Measurements from ENCODE around the gene TIGD7.
A peak's percentile ranks its signal among the peaks of the same experiment; 100 is the strongest.

Gene TIGD7

GRCh38 chr16:3268294-3268693 is 36.9 kb downstream of the TIGD7 start:
- no peak for FAIRE-seq
- DNase-seq (ENCODE audit: insufficient read length, low spot score), result no peak
- TF ChIP-seq POLR2AphosphoS5 (IDR thresholded peaks at IDR 0.05; ENCODE audit: low read depth, low read length) (no peak), POU2F2 (IDR thresholded peaks at IDR 0.05; ENCODE audit: low read depth, low read length) (no peak), PAX5 (IDR thresholded peaks at IDR 0.05; ENCODE audit: insufficient read depth, low read length, severe bottlenecking) (no peak), TAF1 (IDR thresholded peaks at IDR 0.05; ENCODE audit: low read depth, low read length) (no peak), POLR2A (IDR thresholded peaks at IDR 0.05; ENCODE audit: low read depth, low read length) (no peak), SPI1 (IDR thresholded peaks at IDR 0.05; ENCODE audit: low read depth, low read length) (no peak)

DNA sequence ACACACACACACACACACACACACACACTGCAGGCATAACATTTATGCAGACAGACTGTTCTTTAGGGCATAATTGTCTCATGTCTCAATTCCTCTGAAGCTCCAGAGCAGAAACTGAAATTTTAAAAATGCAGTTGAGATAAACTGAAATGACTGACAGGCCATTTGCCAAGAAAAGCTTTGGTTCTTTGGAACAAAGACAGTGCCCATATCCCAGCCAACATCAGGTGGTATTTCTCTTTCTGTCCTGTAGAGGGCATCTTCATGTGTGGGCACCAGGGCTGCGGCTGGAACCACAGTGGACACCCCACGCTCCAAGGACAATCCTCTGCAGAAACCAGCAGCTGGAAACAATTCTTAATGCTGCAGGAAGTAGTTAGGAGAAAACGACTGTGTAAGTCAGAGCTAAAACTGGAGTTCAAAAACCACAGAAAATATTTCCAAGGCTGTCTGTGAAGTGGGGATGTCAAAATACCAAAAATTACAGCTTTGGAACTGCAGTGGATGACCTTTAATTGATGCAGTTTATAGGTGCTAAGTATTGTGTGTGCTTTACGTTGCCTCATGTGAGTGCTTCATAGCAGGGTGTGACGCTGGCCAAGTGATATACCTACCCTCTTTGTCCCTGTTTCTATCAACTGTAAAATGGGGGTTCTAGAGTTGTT is 38.2 kb downstream of the TIGD7 start:
- TF ChIP-seq TAF1 (IDR thresholded peaks at IDR 0.05; ENCODE audit: low read depth, low read length) (no peak), SPI1 (IDR thresholded peaks at IDR 0.05; ENCODE audit: low read depth, low read length) (no peak), PAX5 (IDR thresholded peaks at IDR 0.05; ENCODE audit: insufficient read depth, low read length, severe bottlenecking) (no peak), POLR2AphosphoS5 (IDR thresholded peaks at IDR 0.05; ENCODE audit: low read depth, low read length) (no peak), POLR2A (IDR thresholded peaks at IDR 0.05; ENCODE audit: low read depth, low read length) (no peak), POU2F2 (IDR thresholded peaks at IDR 0.05; ENCODE audit: low read depth, low read length) (no peak)

DNA sequence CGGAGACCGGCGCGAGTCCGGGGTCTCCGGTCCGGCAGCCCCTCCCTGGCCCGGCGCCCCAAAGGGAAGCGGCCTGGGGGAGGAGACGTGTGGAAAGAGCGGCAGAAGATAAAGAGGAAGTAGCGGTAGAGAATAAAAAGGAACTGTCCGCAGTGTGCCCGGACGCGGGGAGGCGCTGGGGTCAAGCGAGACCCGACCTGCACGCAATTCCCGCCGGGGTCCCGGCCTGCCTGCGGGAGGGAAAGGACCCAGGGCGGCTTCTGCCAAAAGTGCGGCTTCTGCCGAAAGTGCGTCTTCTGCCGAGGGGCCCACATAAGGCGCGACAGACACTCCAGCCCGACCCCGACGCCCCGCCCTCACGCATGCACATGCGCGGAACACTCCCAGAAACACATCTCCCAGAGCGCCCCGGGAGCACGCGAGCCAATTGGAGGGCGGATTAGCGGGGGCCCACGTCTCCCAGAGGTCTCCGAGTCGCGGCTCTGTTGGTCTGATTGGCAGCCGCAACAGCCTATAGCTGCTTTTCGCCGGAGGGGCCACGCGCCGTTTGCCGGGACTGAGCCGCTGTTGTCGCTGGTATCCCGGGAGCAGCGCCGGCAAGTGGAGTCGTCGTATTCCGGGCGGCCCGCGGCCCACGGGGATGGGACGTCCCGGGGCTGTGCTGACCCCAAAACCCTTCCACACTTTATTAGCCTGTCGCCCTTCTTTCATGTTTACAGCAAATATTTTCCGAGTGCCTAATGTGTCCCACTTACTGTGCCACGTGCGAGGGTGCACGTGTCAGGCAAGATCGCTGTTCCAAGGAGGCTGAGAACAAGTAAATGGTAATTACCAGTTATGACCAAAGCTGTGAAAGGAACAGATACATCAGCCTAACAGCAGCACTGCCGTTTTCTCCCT is 40.8 kb downstream of the TIGD7 start:
- TF ChIP-seq POLR2AphosphoS5 (IDR thresholded peaks at IDR 0.05; ENCODE audit: low read depth, low read length), result peak; percentile 65; the same call in 1 of the 2 replicates
- TF ChIP-seq POLR2A (IDR thresholded peaks at IDR 0.05; ENCODE audit: low read depth, low read length), result peak; percentile 70
- peak; percentile 89 for TF ChIP-seq SPI1 (IDR thresholded peaks at IDR 0.05; ENCODE audit: low read depth, low read length)
- no peak for TF ChIP-seq POU2F2 (IDR thresholded peaks at IDR 0.05; ENCODE audit: low read depth, low read length)
- TF ChIP-seq PAX5 (IDR thresholded peaks at IDR 0.05; ENCODE audit: insufficient read depth, low read length, severe bottlenecking), result no peak
- TF ChIP-seq TAF1 (IDR thresholded peaks at IDR 0.05; ENCODE audit: low read depth, low read length), result 0 out of 2 replicates have a peak, but pooled peaks have one; percentile 25
- FAIRE-seq (peak; percentile 94), DNase-seq (ENCODE audit: insufficient read length, low spot score) (peak; percentile 95)

More for the DNA sequence above, 38.2 kb downstream of the TIGD7 start:
- DNase-seq (ENCODE audit: insufficient read length, low spot score) (no peak), FAIRE-seq (no peak)

DNA sequence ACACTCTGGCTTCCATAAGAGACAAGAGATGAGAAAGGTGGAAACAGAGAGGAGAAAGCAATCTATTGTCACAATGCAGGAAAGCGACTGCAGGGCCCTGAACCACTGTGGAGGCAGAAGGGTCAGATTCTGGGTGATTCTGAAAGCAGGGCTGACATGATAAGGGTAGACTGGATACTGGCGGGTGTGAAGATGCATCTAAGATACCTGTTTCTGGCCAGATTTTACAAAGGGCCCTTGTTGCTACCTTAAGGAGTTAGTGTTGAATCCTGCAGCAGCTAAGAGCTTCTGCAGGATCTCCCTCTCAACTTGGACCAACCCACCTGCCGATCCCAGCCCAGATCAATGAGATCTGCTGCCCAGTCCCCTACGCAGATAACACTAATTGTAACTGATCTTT is 42.7 kb downstream of the TIGD7 start:
- FAIRE-seq (no peak), DNase-seq (ENCODE audit: insufficient read length, low spot score) (no peak)
- TF ChIP-seq POLR2AphosphoS5 (IDR thresholded peaks at IDR 0.05; ENCODE audit: low read depth, low read length), result no peak

- FAIRE-seq (no peak), DNase-seq (ENCODE audit: insufficient read length, low spot score) (no peak)
- TF ChIP-seq SPI1 (IDR thresholded peaks at IDR 0.05; ENCODE audit: low read depth, low read length) (no peak), TAF1 (IDR thresholded peaks at IDR 0.05; ENCODE audit: low read depth, low read length) (no peak), POU2F2 (IDR thresholded peaks at IDR 0.05; ENCODE audit: low read depth, low read length) (no peak)
Measured at GRCh38 chr16:3259836-3260235, 45.4 kb downstream of the TIGD7 start.

- TF ChIP-seq TAF1 (IDR thresholded peaks at IDR 0.05; ENCODE audit: low read depth, low read length) (no peak), PAX5 (IDR thresholded peaks at IDR 0.05; ENCODE audit: insufficient read depth, low read length, severe bottlenecking) (no peak), POU2F2 (IDR thresholded peaks at IDR 0.05; ENCODE audit: low read depth, low read length) (no peak), POLR2A (IDR thresholded peaks at IDR 0.05; ENCODE audit: low read depth, low read length) (no peak), SPI1 (IDR thresholded peaks at IDR 0.05; ENCODE audit: low read depth, low read length) (no peak), POLR2AphosphoS5 (IDR thresholded peaks at IDR 0.05; ENCODE audit: low read depth, low read length) (no peak)
- DNase-seq (ENCODE audit: insufficient read length, low spot score) (no peak), FAIRE-seq (no peak)
Measured at GRCh38 chr16:3256866-3257465, 48.3 kb downstream of the TIGD7 start.

- TF ChIP-seq POU2F2 (IDR thresholded peaks at IDR 0.05; ENCODE audit: low read depth, low read length) (no peak), POLR2AphosphoS5 (IDR thresholded peaks at IDR 0.05; ENCODE audit: low read depth, low read length) (no peak), PAX5 (IDR thresholded peaks at IDR 0.05; ENCODE audit: insufficient read depth, low read length, severe bottlenecking) (no peak), SPI1 (IDR thresholded peaks at IDR 0.05; ENCODE audit: low read depth, low read length) (no peak), TAF1 (IDR thresholded peaks at IDR 0.05; ENCODE audit: low read depth, low read length) (no peak), POLR2A (IDR thresholded peaks at IDR 0.05; ENCODE audit: low read depth, low read length) (no peak)
- FAIRE-seq (no peak), DNase-seq (ENCODE audit: insufficient read length, low spot score) (no peak)
Measured at GRCh38 chr16:3256146-3256865, 48.9 kb downstream of the TIGD7 start, which contains the start of gene MEFV. TSS of gene MEFV (minus strand) at chr16:3256633. CDS start at chr16:3256587, 46 bp downstream.

DNA sequence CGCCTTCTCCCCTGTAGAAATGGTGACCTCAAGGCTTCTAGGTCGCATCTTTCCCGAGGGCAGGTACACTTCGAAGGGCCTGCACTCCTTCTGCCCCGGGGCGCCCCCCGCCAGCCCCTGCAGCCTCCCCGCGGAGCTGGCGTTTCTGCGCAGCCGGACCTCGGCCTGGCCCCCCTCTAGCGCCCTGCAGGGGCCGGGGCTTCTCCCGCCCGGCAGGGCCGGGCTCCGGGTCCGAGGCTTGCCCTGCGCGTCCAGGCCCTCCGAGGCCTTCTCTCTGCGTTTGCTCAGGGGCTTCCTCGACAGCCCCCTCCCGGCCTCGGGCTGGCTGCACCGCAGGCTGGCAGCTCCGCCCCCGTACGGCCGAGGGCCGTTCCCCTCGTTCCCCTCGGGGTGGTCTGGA is 50.9 kb downstream of the TIGD7 start:
- no peak for TF ChIP-seq POLR2AphosphoS5 (IDR thresholded peaks at IDR 0.05; ENCODE audit: low read depth, low read length)
- TF ChIP-seq TAF1 (IDR thresholded peaks at IDR 0.05; ENCODE audit: low read depth, low read length), result no peak
- FAIRE-seq, result no peak

GRCh38 chr16:3252967-3253366 is 52.3 kb downstream of the TIGD7 start:
- FAIRE-seq (no peak), DNase-seq (ENCODE audit: insufficient read length, low spot score) (no peak)
- TF ChIP-seq POLR2AphosphoS5 (IDR thresholded peaks at IDR 0.05; ENCODE audit: low read depth, low read length), result no peak
- TF ChIP-seq POU2F2 (IDR thresholded peaks at IDR 0.05; ENCODE audit: low read depth, low read length), result no peak
- TF ChIP-seq TAF1 (IDR thresholded peaks at IDR 0.05; ENCODE audit: low read depth, low read length), result no peak
- no peak for TF ChIP-seq POLR2A (IDR thresholded peaks at IDR 0.05; ENCODE audit: low read depth, low read length)
- no peak for TF ChIP-seq SPI1 (IDR thresholded peaks at IDR 0.05; ENCODE audit: low read depth, low read length)
- TF ChIP-seq PAX5 (IDR thresholded peaks at IDR 0.05; ENCODE audit: insufficient read depth, low read length, severe bottlenecking), result no peak

More for the DNA sequence above, 50.9 kb downstream of the TIGD7 start:
- no peak for DNase-seq (ENCODE audit: insufficient read length, low spot score)
